Large intestine (tissue), 3 donors: Measurements from ENCODE around the gene MAML3. TPM values are rescaled to one million over a fixed set of nuclear protein-coding genes. Genes with fewer than 3 reads are reported as not detected.

Experiments used
- DNase-seq, 2 donors: peaks; one replicate each; pipeline versions ENCODE4 v3.0.0 to v3.0.0-alpha.2; 2013
- H3K27ac ChIP-seq: one replicate; pipeline ENCODE4 v1.5.1; 2013; ENCODE audit warnings: low read length
- H3K27me3 ChIP-seq: 2 replicates; pipeline ENCODE4 v1.6.1; 2013; ENCODE audit warnings: low read length; ENCODE audit not compliant: control insufficient read depth, insufficient read depth
- H3K36me3 ChIP-seq: 2 replicates; pipeline ENCODE4 v1.6.1; 2013; ENCODE audit warnings: low read length; ENCODE audit not compliant: control insufficient read depth, insufficient read depth
- H3K4me1 ChIP-seq: one replicate; pipeline ENCODE4 v1.6.1; 2013; ENCODE audit warnings: low read length; ENCODE audit not compliant: control insufficient read depth, insufficient read depth
- H3K4me3 ChIP-seq: one replicate; pipeline ENCODE4 v1.5.1; 2013; ENCODE audit warnings: low read length
- H3K9me3 ChIP-seq: one replicate; pipeline ENCODE4 v1.6.1; 2013; ENCODE audit warnings: mild to moderate bottlenecking, low read depth, low read length, moderate library complexity; ENCODE audit not compliant: control insufficient read depth
- WGBS: methylation state at CpG from one replicate; pipeline ENCODE4 v1.1.5; 2013; ENCODE audit warnings: low lambda C conversion rate; ENCODE audit not compliant: insufficient coverage; 5-methylcytosine and 5-hydroxymethylcytosine counted together
- polyA plus RNA-seq: library from polyadenylated mRNA; unstranded; fragments of 120-200 nt; gene quantifications from one replicate; pipeline ENCODE4 v1.2.1, GENCODE V29; 2013

Gene MAML3
- polyA plus RNA-seq, 1 donor, result 10.6 TPM

DNA sequence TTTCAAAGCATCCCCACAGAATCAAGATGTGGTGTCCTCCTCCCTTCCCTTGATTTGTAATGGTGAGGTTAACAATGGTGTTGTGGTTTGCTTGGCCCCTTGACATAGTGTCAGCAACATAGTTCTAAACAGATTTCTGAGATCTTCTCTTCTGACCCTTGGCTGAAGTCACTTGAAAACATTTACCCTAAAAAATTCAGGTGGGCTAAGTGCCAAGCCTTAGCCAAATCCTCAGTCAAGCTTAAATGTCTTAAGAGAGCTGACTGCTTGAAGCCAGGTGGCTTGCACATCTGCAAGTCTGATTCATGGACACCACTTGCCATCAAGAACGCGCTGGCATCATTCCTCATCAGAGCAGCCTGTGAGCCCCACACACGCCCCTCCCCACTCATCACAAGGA, 315.2 kb downstream of the MAML3 start:
- Histone ChIP-seq H3K27ac (no peak overlapping the region), H3K9me3 (no peaks in the 10 kb centered on the region), H3K27me3 (no peaks in the 10 kb centered on the region), H3K36me3 (no peaks in the 10 kb centered on the region), H3K4me3 (no peak overlapping the region), H3K4me1 (peaks cover 13% of the 10 kb centered on the region)
- no peak for DNase-seq
- WGBS, result no CpG with 5 or more reads among the region's 3 CpGs

DNA sequence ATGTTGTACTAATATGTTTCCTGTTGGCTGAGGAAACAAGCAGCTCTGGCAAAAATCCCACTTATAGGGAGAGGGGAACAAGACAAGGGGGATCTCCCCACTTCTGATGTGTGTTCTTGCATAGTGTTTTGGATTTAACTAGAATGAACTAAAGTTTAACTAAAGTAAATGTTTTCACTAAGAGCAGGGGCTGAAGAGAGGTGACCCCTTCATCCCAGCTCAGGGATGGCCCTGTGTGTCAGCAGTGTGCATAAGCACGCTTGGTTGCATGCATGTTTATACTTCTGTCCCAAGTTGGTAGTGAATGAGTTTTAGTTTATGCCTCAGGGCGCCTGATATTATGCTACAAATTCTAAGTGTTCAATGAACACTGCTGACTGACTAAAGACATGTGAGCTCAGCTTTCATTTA, 319.0 kb downstream of the MAML3 start:
- DNase-seq, result no peak
- no peaks in the 10 kb centered on the region for H3K36me3 ChIP-seq
- WGBS, result no CpG with 5 or more reads among the region's 2 CpGs
- H3K9me3 ChIP-seq, result no peaks in the 10 kb centered on the region
- H3K4me3 ChIP-seq, result no peak overlapping the region
- no peaks in the 10 kb centered on the region for H3K4me1 ChIP-seq
- no peak overlapping the region for H3K27ac ChIP-seq
- H3K27me3 ChIP-seq, result no peaks in the 10 kb centered on the region

DNA sequence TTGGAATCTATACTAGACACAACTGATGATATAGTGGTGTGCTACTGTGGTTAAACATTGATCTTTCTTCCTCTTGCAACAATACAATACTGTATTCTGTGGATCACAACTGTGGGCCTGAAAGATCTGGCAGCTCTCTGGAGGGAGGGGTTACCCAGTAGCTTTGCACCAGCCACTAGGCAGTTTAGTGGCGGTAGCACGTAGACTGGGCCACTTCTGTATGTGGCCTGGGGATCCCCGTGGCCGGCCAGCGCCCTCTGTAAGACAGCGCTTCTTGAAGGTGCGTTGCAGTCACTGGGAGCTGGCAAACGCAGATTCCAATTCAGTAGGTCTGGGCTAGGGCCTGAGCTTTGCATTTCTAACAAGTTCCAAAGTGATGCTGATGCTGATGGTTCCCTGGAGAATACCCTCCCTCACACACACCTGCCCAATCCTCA, 319.7 kb downstream of the MAML3 start:
- H3K27ac ChIP-seq, result no peak overlapping the region
- no peak for DNase-seq
- WGBS, result no CpG with 5 or more reads among the region's 8 CpGs

DNA sequence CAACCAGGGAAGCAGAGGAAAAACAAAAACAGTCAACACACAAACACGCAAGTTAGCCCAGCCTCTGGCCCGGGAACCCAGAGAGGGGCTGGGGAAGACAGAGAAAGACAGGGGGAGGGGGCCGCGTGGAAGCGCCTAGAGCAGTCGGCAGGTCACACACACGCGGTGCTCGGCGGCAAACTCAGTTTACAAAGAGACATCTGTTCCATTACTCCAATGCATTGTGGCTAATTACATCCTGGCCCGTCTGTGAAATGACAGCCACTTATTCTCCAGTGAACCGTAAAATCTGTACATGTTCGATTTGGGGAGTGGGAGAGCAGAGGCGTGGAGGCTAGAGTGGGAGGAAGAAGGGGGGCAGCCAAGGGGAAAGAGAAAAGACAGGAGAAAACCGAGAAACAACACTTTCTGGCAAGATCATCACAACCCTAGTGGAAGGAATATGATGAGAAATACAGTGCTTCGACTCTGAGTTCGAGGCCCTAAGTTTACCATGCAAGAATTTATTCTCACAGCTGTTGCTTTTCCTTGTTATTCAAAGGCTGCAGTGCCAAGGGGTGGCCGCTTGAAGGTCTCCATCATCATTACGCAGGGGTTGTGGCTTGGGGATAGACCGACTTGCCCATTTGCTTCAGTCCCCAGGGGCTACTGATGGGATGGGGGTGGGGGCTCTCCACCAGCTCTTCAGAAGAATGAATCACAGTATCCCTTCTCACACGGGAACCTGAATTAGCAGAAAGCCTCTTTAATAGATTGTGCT, 320.7 kb downstream of the MAML3 start:
- H3K4me1 ChIP-seq, result no peaks in the 10 kb centered on the region
- no peak overlapping the region for H3K4me3 ChIP-seq
- H3K36me3 ChIP-seq, result no peaks in the 10 kb centered on the region
- H3K27me3 ChIP-seq, result no peaks in the 10 kb centered on the region
- WGBS, result 83% methylated on average over 3 of the region's 21 CpGs
- no peak overlapping the region for H3K27ac ChIP-seq
- H3K9me3 ChIP-seq, result no peaks in the 10 kb centered on the region
- no peak for DNase-seq

More for the DNA sequence above, 319.7 kb downstream of the MAML3 start:
- no peaks in the 10 kb centered on the region for H3K27me3 ChIP-seq
- H3K4me3 ChIP-seq, result no peak overlapping the region
- no peaks in the 10 kb centered on the region for H3K36me3 ChIP-seq
- no peaks in the 10 kb centered on the region for H3K9me3 ChIP-seq
- H3K4me1 ChIP-seq, result no peaks in the 10 kb centered on the region

DNA sequence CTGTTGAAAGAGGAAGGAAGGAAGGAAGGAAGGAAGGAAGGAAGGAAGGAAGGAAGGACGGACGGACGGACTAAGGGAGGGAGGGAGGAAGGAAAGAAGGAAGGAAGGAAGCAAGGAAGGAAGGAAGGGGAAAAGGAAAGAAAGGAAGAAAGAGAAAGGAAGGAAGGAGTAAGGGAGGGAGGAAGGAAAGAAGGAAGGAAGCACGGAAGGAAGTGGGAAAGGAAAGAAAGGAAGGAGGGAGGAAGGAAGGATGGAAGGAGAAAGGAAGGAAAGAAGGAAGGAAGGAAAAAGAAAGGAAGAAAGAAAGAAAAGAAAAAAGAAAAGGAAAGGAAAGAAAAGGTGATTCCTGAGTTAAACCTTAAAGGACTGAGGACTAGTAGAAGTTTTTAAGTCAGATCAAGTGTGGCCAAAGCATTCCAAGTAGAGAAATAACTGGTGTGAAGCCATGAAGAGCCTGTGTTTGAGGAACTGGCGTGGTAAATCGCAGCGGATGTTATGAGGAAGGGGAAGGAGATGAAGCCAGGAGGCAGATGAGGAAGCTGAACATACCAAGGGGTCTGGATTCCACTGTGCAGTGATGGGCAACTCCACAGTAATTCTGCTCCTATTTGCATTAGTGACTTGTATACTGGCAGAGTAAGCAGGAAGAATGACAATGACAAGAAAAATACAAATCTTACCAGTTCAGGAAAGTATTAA, 324.9 kb downstream of the MAML3 start:
- H3K27me3 ChIP-seq, result no peaks in the 10 kb centered on the region
- WGBS, result 94% methylated on average over 3 of the region's 7 CpGs
- H3K27ac ChIP-seq, result no peak overlapping the region
- DNase-seq, result no peak
- no peaks in the 10 kb centered on the region for H3K36me3 ChIP-seq
- no peaks in the 10 kb centered on the region for H3K9me3 ChIP-seq
- no peaks in the 10 kb centered on the region for H3K4me1 ChIP-seq
- H3K4me3 ChIP-seq, result no peak overlapping the region

DNA sequence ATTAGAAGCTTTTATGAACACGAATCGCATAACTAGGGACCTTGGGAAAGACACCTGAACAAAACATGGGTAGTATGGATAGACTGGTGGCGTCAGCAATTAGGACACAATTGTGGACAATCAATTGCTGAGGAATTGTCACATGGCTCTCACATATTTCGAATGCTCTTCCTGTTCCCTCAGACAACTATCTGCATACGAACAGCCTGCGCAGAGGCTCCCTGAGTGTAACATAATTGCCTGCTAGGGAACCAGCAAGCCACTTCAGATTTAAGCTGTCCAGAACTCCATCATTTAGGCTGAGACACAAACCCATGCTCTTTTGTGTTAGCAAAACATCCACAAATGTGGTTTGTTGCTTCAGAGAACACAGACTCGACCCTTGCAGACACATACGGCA, 327.6 kb downstream of the MAML3 start:
- Histone ChIP-seq H3K27ac (no peak overlapping the region), H3K4me3 (no peak overlapping the region), H3K27me3 (no peaks in the 10 kb centered on the region), H3K4me1 (no peaks in the 10 kb centered on the region), H3K9me3 (no peaks in the 10 kb centered on the region), H3K36me3 (no peaks in the 10 kb centered on the region)
- DNase-seq, result no peak
- 64% methylated on average over 2 of the region's 8 CpGs for WGBS

DNA sequence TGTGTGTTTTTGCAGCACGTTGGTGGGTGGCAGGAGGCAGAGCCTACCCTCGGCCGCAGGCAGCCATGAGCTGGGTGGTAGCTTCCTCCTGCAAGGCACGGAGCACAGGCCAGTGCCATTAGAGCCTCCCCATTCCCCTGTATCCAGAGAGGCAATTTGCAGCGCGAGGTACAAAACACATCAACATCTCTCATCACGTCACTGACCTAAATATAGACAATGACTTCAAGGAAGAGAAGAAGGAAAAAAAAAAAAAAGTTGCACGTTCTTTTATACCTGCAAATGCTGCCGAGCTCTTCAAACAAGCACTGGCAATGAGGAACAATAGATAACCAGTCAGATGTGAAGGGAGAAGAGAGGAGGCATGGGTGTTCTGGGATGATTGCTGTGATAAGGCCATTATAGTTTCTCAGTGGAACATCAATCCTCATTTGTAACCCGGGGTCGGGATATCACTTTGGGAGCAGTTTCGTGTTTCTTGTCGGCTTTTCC, 328.4 kb downstream of the MAML3 start:
- H3K27ac ChIP-seq, result no peak overlapping the region
- H3K36me3 ChIP-seq, result no peaks in the 10 kb centered on the region
- no peak overlapping the region for H3K4me3 ChIP-seq
- WGBS, result 70% methylated on average over 2 of the region's 13 CpGs
- DNase-seq, result no peak
- H3K9me3 ChIP-seq, result no peaks in the 10 kb centered on the region
- H3K4me1 ChIP-seq, result no peaks in the 10 kb centered on the region
- H3K27me3 ChIP-seq, result no peaks in the 10 kb centered on the region

DNA sequence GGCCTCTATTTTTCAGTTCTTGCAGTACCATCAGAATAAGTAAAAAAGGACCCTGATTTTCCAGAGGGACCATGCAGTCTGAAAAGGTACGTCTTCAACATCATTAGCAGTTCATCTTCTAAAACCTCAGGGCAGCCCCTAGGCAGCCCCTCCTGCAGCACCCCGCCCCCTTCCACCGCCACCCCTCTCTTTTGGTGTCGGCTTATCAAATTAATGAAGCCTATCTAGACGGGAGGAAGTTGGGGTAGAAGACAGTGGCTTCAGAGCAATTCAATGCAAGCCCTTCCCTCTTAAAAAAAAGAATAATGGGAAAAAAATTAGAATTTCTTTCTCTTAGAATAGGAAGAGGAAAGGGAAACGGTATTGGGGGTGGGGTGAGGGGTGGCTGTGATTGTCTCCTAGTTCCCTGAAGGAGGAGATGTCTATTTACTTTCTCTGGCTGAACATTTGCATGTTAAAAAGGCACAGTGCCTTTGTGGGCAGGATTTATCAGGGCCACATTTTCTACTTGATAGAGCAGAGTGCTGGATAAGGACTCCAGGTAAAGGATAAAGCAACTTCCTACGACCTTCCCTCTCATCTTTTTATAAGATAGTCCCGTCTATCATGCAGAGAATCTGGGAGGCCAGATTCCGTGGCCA, 329.0 kb downstream of the MAML3 start:
- H3K27me3 ChIP-seq, result no peaks in the 10 kb centered on the region
- no peaks in the 10 kb centered on the region for H3K4me1 ChIP-seq
- H3K9me3 ChIP-seq, result no peaks in the 10 kb centered on the region
- no peak overlapping the region for H3K27ac ChIP-seq
- no peak for DNase-seq
- WGBS, result 85% methylated on average over 4 of the region's 9 CpGs
- no peaks in the 10 kb centered on the region for H3K36me3 ChIP-seq
- H3K4me3 ChIP-seq, result no peak overlapping the region

DNA sequence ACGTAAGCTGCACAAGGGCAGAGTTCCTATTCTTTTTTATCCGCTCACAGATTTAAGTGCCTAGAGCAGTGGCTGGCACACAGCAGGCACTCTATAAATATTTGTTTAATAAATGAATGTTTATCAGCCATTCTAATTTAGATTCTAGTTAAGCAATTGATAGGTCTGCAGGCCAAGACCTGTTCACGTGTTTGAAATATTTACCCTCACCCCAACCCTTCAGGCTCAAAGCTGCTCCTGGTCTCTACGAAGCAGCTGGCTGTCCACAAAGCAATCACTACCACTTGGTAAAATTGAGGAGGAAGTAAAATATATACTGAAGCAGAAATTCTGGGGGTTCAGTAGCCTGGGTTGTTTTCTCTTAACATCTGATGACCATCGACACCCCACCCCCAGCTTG, 330.2 kb downstream of the MAML3 start:
- 80% methylated on average over 1 of the region's 5 CpGs for WGBS

DNA sequence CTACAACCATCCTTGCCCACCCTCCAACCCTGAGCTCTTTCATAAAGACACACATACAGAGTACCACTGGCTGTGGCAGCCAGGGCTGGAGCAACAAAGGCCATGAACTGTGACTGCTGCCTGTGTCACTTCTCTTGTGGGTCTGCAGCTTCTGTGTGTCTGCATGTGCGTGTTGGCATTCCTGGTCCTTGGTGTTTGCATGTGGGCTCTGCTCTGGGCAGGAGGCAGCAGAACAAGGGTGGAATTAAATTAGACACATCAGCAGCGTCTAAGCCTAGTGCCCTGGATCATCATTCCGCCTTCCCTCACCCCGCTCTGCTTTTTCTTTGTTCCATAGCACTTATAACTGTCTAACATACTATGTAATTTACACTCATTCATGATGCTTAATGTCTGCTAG, 330.6 kb downstream of the MAML3 start:
- no peak for DNase-seq
- H3K4me3 ChIP-seq, result no peak overlapping the region
- no peaks in the 10 kb centered on the region for H3K4me1 ChIP-seq
- no CpG with 5 or more reads among the region's 4 CpGs for WGBS
- no peaks in the 10 kb centered on the region for H3K27me3 ChIP-seq
- no peaks in the 10 kb centered on the region for H3K9me3 ChIP-seq
- H3K27ac ChIP-seq, result no peak overlapping the region
- H3K36me3 ChIP-seq, result no peaks in the 10 kb centered on the region

More for the DNA sequence above, 330.2 kb downstream of the MAML3 start:
- Histone ChIP-seq H3K9me3 (no peaks in the 10 kb centered on the region), H3K36me3 (no peaks in the 10 kb centered on the region), H3K4me3 (no peak overlapping the region), H3K27ac (no peak overlapping the region), H3K27me3 (no peaks in the 10 kb centered on the region), H3K4me1 (no peaks in the 10 kb centered on the region)
- no peak for DNase-seq
